Loucy (cell line): ENCODE data around the gene CDCA4.

Experiments used
- H2AFZ ChIP-seq: fragments of 200-600 bp; sonication (generic); 2 replicates; pipeline ENCODE4 v1.6.0; 2016; ENCODE audit warnings: antibody characterized with exemption, mild to moderate bottlenecking, low read length, moderate library complexity
- H3F3A ChIP-seq: fragments of 200-600 bp; 2 replicates; pipeline ENCODE4 v1.6.0; 2016; ENCODE audit warnings: antibody characterized with exemption, low read depth, mild to moderate bottlenecking
- H3K27me3 ChIP-seq: fragments of 200-600 bp; sonication (generic); 2 replicates; pipeline ENCODE4 v1.6.1; 2014; ENCODE audit warnings: low read length, mild to moderate bottlenecking; ENCODE audit not compliant: insufficient read depth, poor library complexity, severe bottlenecking
- H3K36me3 ChIP-seq: fragments of 200-600 bp; sonication (generic); 2 replicates; pipeline ENCODE4 v1.6.1; 2016; ENCODE audit warnings: low read length; ENCODE audit not compliant: insufficient read depth
- H3K4me1 ChIP-seq: fragments of 200-600 bp; sonication (generic); 2 replicates; pipeline ENCODE4 v1.5.1; 2014; ENCODE audit warnings: low read length, mild to moderate bottlenecking; ENCODE audit not compliant: insufficient read depth, poor library complexity, severe bottlenecking
- H3K4me2 ChIP-seq: fragments of 200-600 bp; sonication (generic); 2 replicates; pipeline ENCODE4 v1.6.0; 2014; ENCODE audit warnings: antibody characterized with exemption, low read length, low read depth, mild to moderate bottlenecking; ENCODE audit not compliant: poor library complexity, severe bottlenecking
- H3K4me3 ChIP-seq: fragments of 200-600 bp; sonication (generic); 2 replicates; pipeline ENCODE4 v1.5.1; 2014; ENCODE audit warnings: low read length, mild to moderate bottlenecking, mixed read lengths; ENCODE audit not compliant: poor library complexity, severe bottlenecking
- H3K79me2 ChIP-seq: fragments of 200-600 bp; sonication (generic); 2 replicates; pipeline ENCODE4 v1.6.1; 2014; ENCODE audit warnings: low read length; ENCODE audit not compliant: insufficient read depth
- H3K9ac ChIP-seq: fragments of 200-600 bp; sonication (generic); 2 replicates; pipeline ENCODE4 v1.6.0; 2014; ENCODE audit warnings: mild to moderate bottlenecking, low read depth, low read length, moderate library complexity; ENCODE audit not compliant: poor library complexity, severe bottlenecking
- H3K9me2 ChIP-seq: fragments of 200-600 bp; sonication (generic); replicated peaks from 2 replicates; pipeline ENCODE4 v1.6.1; 2016; ENCODE audit warnings: low read depth, low read length, mixed read lengths
- H3K9me3 ChIP-seq: fragments of 200-600 bp; sonication (generic); 2 replicates; pipeline ENCODE4 v1.6.1; 2014; ENCODE audit warnings: mild to moderate bottlenecking, antibody characterized with exemption, low read length, low read depth; ENCODE audit not compliant: insufficient read depth
- H4K20me1 ChIP-seq: fragments of 200-600 bp; sonication (generic); 2 replicates; pipeline ENCODE4 v1.6.0; 2014; ENCODE audit warnings: antibody characterized with exemption, low read length, mild to moderate bottlenecking; ENCODE audit not compliant: insufficient read depth, poor library complexity, severe bottlenecking
- CTCF ChIP-seq: fragments of 200-600 bp; sonication (generic); conservative IDR thresholded peaks from 2 replicates; pipeline ENCODE4 v1.5.1; 2014; ENCODE audit warnings: mild to moderate bottlenecking, antibody characterized with exemption, low read length
- EZH2phosphoT487 ChIP-seq: fragments of 200-600 bp; IDR thresholded peaks from 2 replicates; pipeline ENCODE4 v1.6.1; 2018; ENCODE audit warnings: antibody characterized with exemption, mild to moderate bottlenecking, moderate library complexity, borderline replicate concordance

CDCA4 gene

GRCh38 chr14:105007593-105008264 lies 13.2 kb downstream of the CDCA4 start:
- Histone ChIP-seq H3K9ac (no peak overlapping the region), H3K9me2 (no peaks in the 10 kb centered on the region), H3K4me3 (no peak overlapping the region), H4K20me1 (peaks cover 53% of the 10 kb centered on the region), H2AFZ (no peak overlapping the region), H3K36me3 (peaks cover 61% of the 10 kb centered on the region), H3K4me1 (no peaks in the 10 kb centered on the region), H3F3A (no peaks in the 10 kb centered on the region), H3K79me2 (peaks cover 57% of the 10 kb centered on the region), H3K4me2 (no peak overlapping the region), H3K27me3 (no peaks in the 10 kb centered on the region), H3K9me3 (no peaks in the 10 kb centered on the region)
- TF ChIP-seq CTCF (no peak), EZH2phosphoT487 (no peak)

DNA sequence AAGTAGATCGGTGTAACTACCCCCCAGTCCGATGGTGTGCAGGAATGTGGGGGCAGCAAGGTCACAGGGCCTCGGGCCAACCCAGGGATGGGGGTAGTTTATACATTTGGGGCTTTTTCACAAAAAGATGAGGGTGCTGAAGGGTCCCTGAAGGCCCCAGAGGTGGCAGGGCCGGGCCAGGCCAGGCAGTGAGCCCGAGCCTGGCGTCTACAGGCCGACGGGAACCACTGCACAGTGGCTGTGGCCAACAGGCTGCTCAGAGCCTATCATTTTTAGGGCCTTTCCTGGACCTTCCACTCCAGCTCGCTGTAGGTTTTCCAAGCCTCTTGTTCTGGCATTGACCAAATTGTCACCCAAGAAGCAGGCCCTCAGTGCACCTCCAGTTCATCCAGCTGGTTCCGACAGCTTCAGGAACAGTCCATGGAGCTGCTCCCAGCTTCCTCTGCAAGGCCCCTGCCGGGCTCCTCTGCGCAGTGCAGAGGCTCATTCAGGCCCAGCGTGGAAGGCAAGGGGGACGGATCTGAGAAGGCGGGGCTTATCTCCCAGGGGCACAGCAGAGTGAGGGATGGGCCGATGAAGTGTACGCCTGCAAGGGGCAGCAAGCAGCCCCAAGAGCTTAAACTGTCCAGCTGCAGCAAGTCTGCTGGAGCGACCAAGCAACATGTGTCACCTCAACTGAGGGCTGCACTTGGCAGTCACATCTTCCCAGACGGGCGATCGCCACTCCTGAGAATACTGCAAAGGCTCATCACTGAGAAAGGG lies 13.9 kb downstream of the CDCA4 start:
- Histone ChIP-seq H3K9me3 (no peaks in the 10 kb centered on the region), H3K4me3 (no peak overlapping the region), H2AFZ (no peak overlapping the region), H3K4me2 (no peak overlapping the region), H3K79me2 (peaks cover 50% of the 10 kb centered on the region), H3K36me3 (peaks cover 55% of the 10 kb centered on the region), H3K9me2 (no peaks in the 10 kb centered on the region), H3K4me1 (no peaks in the 10 kb centered on the region), H3F3A (no peaks in the 10 kb centered on the region), H3K9ac (no peak overlapping the region), H3K27me3 (no peaks in the 10 kb centered on the region), H4K20me1 (peaks cover 46% of the 10 kb centered on the region)
- TF ChIP-seq EZH2phosphoT487 (no peak), CTCF (no peak)

- H3K36me3 ChIP-seq: peaks cover 46% of the 10 kb centered on the region
- H4K20me1 ChIP-seq: peaks cover 38% of the 10 kb centered on the region
- no peak overlapping the region for H2AFZ ChIP-seq
- H3K4me1 ChIP-seq: no peaks in the 10 kb centered on the region
- no peaks in the 10 kb centered on the region for H3F3A ChIP-seq
- H3K9ac ChIP-seq: no peak overlapping the region
- no peak overlapping the region for H3K4me2 ChIP-seq
- TF ChIP-seq EZH2phosphoT487 (no peak), CTCF (no peak)
- H3K9me3 ChIP-seq: no peaks in the 10 kb centered on the region
- peaks cover 42% of the 10 kb centered on the region for H3K79me2 ChIP-seq
- H3K9me2 ChIP-seq: no peaks in the 10 kb centered on the region
- H3K4me3 ChIP-seq: no peak overlapping the region
- H3K27me3 ChIP-seq: no peaks in the 10 kb centered on the region
Observed at GRCh38 chr14:105005929-105006830, 14.7 kb downstream of the CDCA4 start.
